ENCODE data around the gene NCL. TPM values are rescaled to one million over a fixed set of nuclear protein-coding genes. Genes with fewer than 3 reads are reported as not detected.
A peak's percentile ranks its signal among the peaks of the same experiment; 100 is the strongest.

The NCL gene
- total RNA-seq, 1 donor from 2014 or later, result 588 TPM

- no peak overlapping the region for H3K4me3 Mint-ChIP-seq (ENCODE audit: low read depth)
- no peak overlapping the region for H3K27ac Mint-ChIP-seq
- DNase-seq (ENCODE audit: low spot score, unreplicated experiment), result no peak
- H3K27me3 Mint-ChIP-seq, result no peaks in the 10 kb centered on the region
- no peaks in the 10 kb centered on the region for H3K9me3 Mint-ChIP-seq (ENCODE audit: low read depth)
- peaks cover 3% of the 10 kb centered on the region for H3K4me1 Mint-ChIP-seq (ENCODE audit: low read depth)
- peaks cover 3% of the 10 kb centered on the region for H3K36me3 Mint-ChIP-seq (ENCODE audit: insufficient read depth)
- no peak for TF ChIP-seq CTCF (IDR thresholded peaks at IDR 0.05; ENCODE audit: unreplicated experiment)
These were observed 38.3 kb upstream of the NCL start for GRCh38 chr2:231502596-231502995.

GRCh38 chr2:231497651-231498050 is 33.4 kb upstream of the NCL start:
- no peak overlapping the region for H3K4me3 Mint-ChIP-seq (ENCODE audit: low read depth)
- no peak overlapping the region for H3K27ac Mint-ChIP-seq
- no peaks in the 10 kb centered on the region for H3K36me3 Mint-ChIP-seq (ENCODE audit: insufficient read depth)
- no peaks in the 10 kb centered on the region for H3K27me3 Mint-ChIP-seq
- no peaks in the 10 kb centered on the region for H3K4me1 Mint-ChIP-seq (ENCODE audit: low read depth)
- no peaks in the 10 kb centered on the region for H3K9me3 Mint-ChIP-seq (ENCODE audit: low read depth)
- TF ChIP-seq CTCF (IDR thresholded peaks at IDR 0.05; ENCODE audit: unreplicated experiment), result no peak
- DNase-seq (ENCODE audit: low spot score, unreplicated experiment), result no peak

- Mint-ChIP-seq H3K36me3 (ENCODE audit: insufficient read depth) (no peaks in the 10 kb centered on the region), H3K27ac (no peak overlapping the region), H3K27me3 (no peaks in the 10 kb centered on the region), H3K9me3 (ENCODE audit: low read depth) (peaks cover 2% of the 10 kb centered on the region), H3K4me3 (ENCODE audit: low read depth) (no peak overlapping the region), H3K4me1 (ENCODE audit: low read depth) (no peaks in the 10 kb centered on the region)
- no peak for DNase-seq (ENCODE audit: low spot score, unreplicated experiment)
- TF ChIP-seq CTCF (IDR thresholded peaks at IDR 0.05; ENCODE audit: unreplicated experiment), result no peak
These were observed 30.4 kb upstream of the NCL start for GRCh38 chr2:231494669-231495068.

GRCh38 chr2:231490801-231491200 is 26.5 kb upstream of the NCL start:
- Mint-ChIP-seq H3K27me3 (no peaks in the 10 kb centered on the region), H3K36me3 (ENCODE audit: insufficient read depth) (peaks cover 2% of the 10 kb centered on the region), H3K4me1 (ENCODE audit: low read depth) (no peaks in the 10 kb centered on the region), H3K27ac (no peak overlapping the region), H3K9me3 (ENCODE audit: low read depth) (peaks cover 9% of the 10 kb centered on the region), H3K4me3 (ENCODE audit: low read depth) (no peak overlapping the region)
- TF ChIP-seq CTCF (IDR thresholded peaks at IDR 0.05; ENCODE audit: unreplicated experiment), result no peak
- no peak for DNase-seq (ENCODE audit: low spot score, unreplicated experiment)

- Mint-ChIP-seq H3K9me3 (ENCODE audit: low read depth) (peaks cover 9% of the 10 kb centered on the region), H3K36me3 (ENCODE audit: insufficient read depth) (peaks cover 2% of the 10 kb centered on the region), H3K27ac (no peak overlapping the region), H3K4me3 (ENCODE audit: low read depth) (no peak overlapping the region), H3K27me3 (no peaks in the 10 kb centered on the region), H3K4me1 (ENCODE audit: low read depth) (no peaks in the 10 kb centered on the region)
- TF ChIP-seq CTCF (IDR thresholded peaks at IDR 0.05; ENCODE audit: unreplicated experiment), result peak; percentile 30
- no peak for DNase-seq (ENCODE audit: low spot score, unreplicated experiment)
These were observed 25.7 kb upstream of the NCL start for GRCh38 chr2:231489990-231490389.

All from progenitor cell of endocrine pancreas (in vitro differentiated cells).